PC-3 (cell line): ENCODE data around the gene ITGA3. TPM values are rescaled to one million over a fixed set of nuclear protein-coding genes. Genes with fewer than 3 reads are reported as not detected.
A peak's percentile ranks its signal among the peaks of the same experiment; 100 is the strongest.

Source experiments
- ATAC-seq: fragments of 200-7000 bp; cut with Tn5 transposase; 2 replicates; pipeline ENCODE4 v1.9.1; 2020; ENCODE audit warnings: mild to moderate bottlenecking, moderate library complexity
- BruUV-seq: library from RNA; stranded (reverse); fragments of 400-500 nt; replicated peaks from 2 replicates; lab custom pipeline; 2021; lab: Mats Ljungman, UMichigan
- CTCF ChIA-PET: fragments of 300-600 bp; sonication (Branson Sonifier 250); formaldehyde crosslinking; loops from one replicate; lab custom pipeline; 2022; ENCODE audit warnings: antibody characterized with exemption; lab: Charles Lee
- POLR2A ChIA-PET: fragments of 300-600 bp; sonication (Branson Sonifier 250); formaldehyde crosslinking; loops from one replicate; lab custom pipeline; 2022; ENCODE audit warnings: antibody characterized with exemption; ENCODE audit not compliant: unreplicated experiment; lab: Charles Lee
- DNase-seq: peaks from one replicate; pipeline ENCODE4 v3.0.0-alpha.2; 2015
- H2AFZ ChIP-seq: fragments of 300-600 bp; sonication (generic); 2 replicates; pipeline ENCODE4 v1.6.0; 2016; ENCODE audit warnings: antibody characterized with exemption, low read length
- H3F3A ChIP-seq: fragments of 300-600 bp; sonication (generic); one replicate; pipeline ENCODE4 v1.6.0; 2017; ENCODE audit warnings: antibody characterized with exemption, low read length, control low read depth, mild to moderate bottlenecking; ENCODE audit not compliant: unreplicated experiment
- H3K27ac ChIP-seq: fragments of 300-600 bp; sonication (generic); 2 replicates; pipeline ENCODE4 v1.5.1; 2016; ENCODE audit warnings: mild to moderate bottlenecking, low read length
- H3K27me3 ChIP-seq: fragments of 300-600 bp; sonication (generic); 2 replicates; pipeline ENCODE4 v1.6.1; 2016; ENCODE audit warnings: low read length, mixed read lengths
- H3K36me3 ChIP-seq: fragments of 300-600 bp; sonication (generic); 2 replicates; pipeline ENCODE4 v1.6.1; 2016; ENCODE audit warnings: low read depth, mixed run types, low read length, mixed read lengths
- H3K4me1 ChIP-seq: fragments of 300-600 bp; sonication (generic); 2 replicates; pipeline ENCODE4 v1.5.1; 2016; ENCODE audit warnings: low read length; ENCODE audit not compliant: insufficient read depth
- H3K4me2 ChIP-seq: fragments of 300-600 bp; sonication (generic); 2 replicates; pipeline ENCODE4 v1.6.0; 2016; ENCODE audit warnings: low read length
- H3K4me3 ChIP-seq: fragments of 300-600 bp; sonication (generic); 2 replicates; pipeline ENCODE4 v1.5.1; 2016; ENCODE audit warnings: mild to moderate bottlenecking, low read length, mixed read lengths
- H3K79me2 ChIP-seq: fragments of 300-600 bp; sonication (generic); 2 replicates; pipeline ENCODE4 v1.6.1; 2017; ENCODE audit warnings: low read length, mixed read lengths
- H3K9ac ChIP-seq: fragments of 300-600 bp; sonication (generic); 2 replicates; pipeline ENCODE4 v1.6.0; 2016; ENCODE audit warnings: mild to moderate bottlenecking, low read length
- H3K9me2 ChIP-seq: fragments of 300-600 bp; sonication (generic); replicated peaks from 2 replicates; pipeline ENCODE4 v1.6.1; 2016; ENCODE audit warnings: mixed run types, low read length, mixed read lengths
- H3K9me3 ChIP-seq: fragments of 300-600 bp; sonication (generic); 2 replicates; pipeline ENCODE4 v1.6.1; 2016; ENCODE audit warnings: low read length, mixed read lengths
- H4K20me1 ChIP-seq: fragments of 300-600 bp; sonication (generic); 2 replicates; pipeline ENCODE4 v1.6.1; 2016; ENCODE audit warnings: low read length, mixed read lengths
- EZH2 ChIP-seq: fragments of 300-600 bp; sonication (generic); IDR thresholded peaks from one replicate; pipeline ENCODE4 v1.6.1; 2017; ENCODE audit warnings: antibody characterized with exemption, mild to moderate bottlenecking, low read length; ENCODE audit not compliant: unreplicated experiment
- EZH2phosphoT487 ChIP-seq: fragments of 300-600 bp; sonication (generic); IDR thresholded peaks from 2 replicates; pipeline ENCODE4 v1.6.1; 2018; ENCODE audit warnings: mild to moderate bottlenecking, antibody characterized with exemption, low read length, borderline replicate concordance
- intact Hi-C: fragments of 100-400 bp; cut with micrococcal nuclease; formaldehyde crosslinking; loops from 2 replicates; pipeline ENCODE4 v1.9.0; 2023
- total RNA-seq: library from RNA; depleted of rRNA; stranded (reverse); fragments of >200 nt; gene quantifications from 2 replicates; pipeline ENCODE4 v1.2.3, GENCODE V29; 2014
- TF ChIP-seq, protein P1 (sequence below): fragments of 300-600 bp; sonication (generic); conservative IDR thresholded peaks from 2 replicates; pipeline ENCODE4 v1.5.1; 2017; ENCODE audit warnings: antibody characterized with exemption, low read depth, mild to moderate bottlenecking, low read length

The ITGA3 gene
- total RNA-seq, 1 experiment from 2014 or later = 598 TPM

DNA sequence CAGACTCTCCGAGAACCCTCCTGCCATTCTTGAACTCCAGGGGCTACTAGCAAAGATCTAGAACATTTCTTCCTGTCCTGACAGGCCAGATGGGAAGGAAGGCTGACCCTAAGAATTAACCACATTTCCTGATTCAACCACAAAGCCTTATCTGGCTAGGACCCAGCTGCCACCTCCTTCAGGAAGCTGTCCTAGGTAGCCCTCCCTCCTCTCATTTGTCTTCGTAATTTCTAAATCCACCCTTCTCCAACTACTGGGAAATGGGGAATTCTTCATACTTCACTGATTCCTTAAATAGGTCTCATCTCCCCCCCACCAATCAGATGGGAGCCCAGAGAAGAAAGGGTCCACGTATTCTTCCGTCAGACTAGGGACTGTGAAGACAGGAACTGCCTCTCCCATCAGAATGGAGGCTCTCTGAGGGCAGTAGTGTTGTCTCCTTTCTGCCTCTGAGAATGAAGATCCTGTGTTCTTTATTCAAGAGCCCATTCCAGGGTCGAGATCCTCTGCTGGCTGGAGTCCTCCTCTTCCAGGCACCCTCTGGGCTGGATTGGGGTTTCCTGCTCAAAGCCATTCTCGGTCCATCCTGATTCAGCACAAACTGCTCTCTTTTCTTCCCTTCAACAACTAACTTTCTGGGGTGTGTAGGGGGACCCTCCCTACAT, 71.9 kb downstream of the ITGA3 start:
- H3K4me3 ChIP-seq = no peak overlapping the region
- H3K9ac ChIP-seq = no peak overlapping the region
- H3K36me3 ChIP-seq = no peaks in the 10 kb centered on the region
- peaks cover 3% of the 10 kb centered on the region; the same call in 1 of the 2 replicates for H3K4me1 ChIP-seq
- H3K9me3 ChIP-seq = no peaks in the 10 kb centered on the region
- ATAC-seq (no peak), DNase-seq (peak; percentile 35)
- no peaks in the 10 kb centered on the region for H3K79me2 ChIP-seq
- no peaks in the 10 kb centered on the region for H3K9me2 ChIP-seq
- H2AFZ ChIP-seq = no peak overlapping the region
- no peak overlapping the region for H3K4me2 ChIP-seq
- intact Hi-C loops = no loop called here
- no peak overlapping the region for H3K27ac ChIP-seq
- TF ChIP-seq EZH2 (no peak), EZH2phosphoT487 (no peak)
- TF ChIP-seq, protein P1, sequence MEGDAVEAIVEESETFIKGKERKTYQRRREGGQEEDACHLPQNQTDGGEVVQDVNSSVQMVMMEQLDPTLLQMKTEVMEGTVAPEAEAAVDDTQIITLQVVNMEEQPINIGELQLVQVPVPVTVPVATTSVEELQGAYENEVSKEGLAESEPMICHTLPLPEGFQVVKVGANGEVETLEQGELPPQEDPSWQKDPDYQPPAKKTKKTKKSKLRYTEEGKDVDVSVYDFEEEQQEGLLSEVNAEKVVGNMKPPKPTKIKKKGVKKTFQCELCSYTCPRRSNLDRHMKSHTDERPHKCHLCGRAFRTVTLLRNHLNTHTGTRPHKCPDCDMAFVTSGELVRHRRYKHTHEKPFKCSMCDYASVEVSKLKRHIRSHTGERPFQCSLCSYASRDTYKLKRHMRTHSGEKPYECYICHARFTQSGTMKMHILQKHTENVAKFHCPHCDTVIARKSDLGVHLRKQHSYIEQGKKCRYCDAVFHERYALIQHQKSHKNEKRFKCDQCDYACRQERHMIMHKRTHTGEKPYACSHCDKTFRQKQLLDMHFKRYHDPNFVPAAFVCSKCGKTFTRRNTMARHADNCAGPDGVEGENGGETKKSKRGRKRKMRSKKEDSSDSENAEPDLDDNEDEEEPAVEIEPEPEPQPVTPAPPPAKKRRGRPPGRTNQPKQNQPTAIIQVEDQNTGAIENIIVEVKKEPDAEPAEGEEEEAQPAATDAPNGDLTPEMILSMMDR = no peak
- ChIA-PET POLR2A (no interaction called here), CTCF (no interaction called here)
- BruUV-seq = no TSS peak
- no peaks in the 10 kb centered on the region for H3F3A ChIP-seq
- no peaks in the 10 kb centered on the region for H4K20me1 ChIP-seq
- peaks cover 17% of the 10 kb centered on the region for H3K27me3 ChIP-seq

DNA sequence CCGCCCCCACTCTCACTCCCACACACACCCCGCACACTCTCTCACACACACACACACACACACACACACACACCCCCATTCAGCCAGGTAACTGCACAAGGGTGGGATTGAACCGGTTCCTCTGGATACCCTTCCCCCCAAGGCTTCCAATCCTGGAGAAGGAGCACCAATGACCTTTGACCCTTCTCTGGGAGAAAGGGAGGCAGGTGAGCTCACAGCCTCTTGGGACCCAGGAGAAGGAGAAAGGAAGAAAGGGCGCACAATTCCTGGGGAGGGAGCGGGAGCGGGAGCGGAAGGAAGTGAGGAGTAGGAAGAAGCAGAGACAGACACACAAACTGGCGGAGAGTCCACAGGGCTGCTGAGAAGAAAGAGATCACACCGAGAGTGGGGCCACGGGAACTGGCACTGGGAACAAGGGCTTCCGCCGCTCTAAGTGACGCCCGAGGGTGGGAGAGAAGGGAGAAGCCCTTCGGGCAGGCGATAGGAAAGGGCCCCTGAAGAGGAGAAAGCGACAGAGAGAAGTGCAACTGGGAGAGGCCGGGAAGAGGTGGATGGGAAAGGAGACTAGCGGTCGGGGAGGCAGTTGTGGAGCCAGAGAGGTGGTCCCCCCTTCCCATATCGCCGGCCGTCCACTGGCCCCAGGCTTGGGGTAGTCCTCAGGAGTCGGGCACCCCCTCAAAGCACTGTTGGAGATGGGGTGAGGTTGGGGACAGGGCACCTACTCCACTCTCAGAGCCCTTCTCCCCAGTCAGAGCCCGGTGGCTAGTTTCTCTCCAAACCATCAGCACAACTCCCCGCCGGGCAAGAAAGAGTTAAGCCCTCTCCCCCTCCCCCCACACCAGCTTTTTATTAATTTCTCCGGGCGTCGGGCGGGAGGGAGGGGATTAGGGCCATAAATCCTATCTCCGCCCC, 72.8 kb downstream of the ITGA3 start:
- H3K79me2 ChIP-seq = no peaks in the 10 kb centered on the region
- no peak overlapping the region for H2AFZ ChIP-seq
- H3K4me3 ChIP-seq = no peak overlapping the region
- no peaks in the 10 kb centered on the region for H4K20me1 ChIP-seq
- ChIA-PET CTCF (no interaction called here), POLR2A (no interaction called here)
- TF ChIP-seq EZH2phosphoT487 = no peak
- TF ChIP-seq EZH2 = no peak
- TF ChIP-seq, protein P1 = no peak
- DNase-seq = no peak
- peaks cover 17% of the 10 kb centered on the region for H3K27me3 ChIP-seq
- H3K4me2 ChIP-seq = no peak overlapping the region
- no peak for ATAC-seq
- BruUV-seq = no TSS peak
- intact Hi-C loops = no loop called here
- no peaks in the 10 kb centered on the region for H3K36me3 ChIP-seq
- H3K9me3 ChIP-seq = no peaks in the 10 kb centered on the region
- no peak overlapping the region for H3K27ac ChIP-seq
- no peaks in the 10 kb centered on the region for H3K9me2 ChIP-seq
- H3K9ac ChIP-seq = no peak overlapping the region
- H3F3A ChIP-seq = no peaks in the 10 kb centered on the region
- H3K4me1 ChIP-seq = peaks cover 3% of the 10 kb centered on the region; the same call in 1 of the 2 replicates
